ENCODE data around the gene RPIA.

DNA sequence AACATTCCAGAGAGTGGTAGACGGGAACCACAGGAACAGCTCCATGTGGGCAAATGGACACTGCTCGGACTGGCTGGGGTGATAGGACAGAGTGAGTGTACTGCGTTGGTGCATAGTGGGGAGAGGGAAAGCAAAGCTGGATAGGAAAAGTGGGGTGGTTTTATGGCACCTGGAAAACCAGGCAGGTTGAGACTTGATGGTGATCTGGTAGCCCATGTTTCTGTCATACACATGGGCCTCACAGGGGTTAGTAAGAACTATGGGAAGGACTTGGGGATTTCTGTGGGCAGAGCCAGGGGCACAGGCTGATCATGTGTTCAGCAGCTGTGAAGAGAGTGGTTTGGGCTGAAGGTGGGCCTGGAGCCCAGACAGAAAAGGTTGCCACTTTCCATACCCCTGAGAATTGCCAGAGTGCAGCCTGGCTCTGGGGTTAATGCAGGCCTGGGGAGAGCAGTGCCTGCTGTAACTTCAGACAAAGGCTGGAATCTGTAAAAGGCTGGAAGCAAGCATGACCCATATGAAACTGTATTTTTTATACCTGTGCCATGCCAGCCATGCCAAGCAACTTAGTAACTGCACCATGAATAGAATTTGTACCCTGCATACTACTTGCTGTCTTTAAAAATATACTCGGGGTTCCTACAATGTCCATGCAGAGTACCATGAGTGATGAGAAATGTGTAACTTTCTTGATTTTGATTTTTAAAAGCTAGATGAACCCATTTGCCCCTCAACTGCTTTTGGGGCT lies 41.9 kb downstream of the RPIA start:
- TF ChIP-seq EP300 (IDR thresholded peaks at IDR 0.05; ENCODE audit: low read depth in 2 of 2, low read length in 2 of 2) (no peak), EP300 (CRISPR knock-in tag; IDR thresholded peaks at IDR 0.05; ENCODE audit: borderline replicate concordance) (no peak), TCF7L2 (IDR thresholded peaks at IDR 0.05; ENCODE audit: low read depth, low read length) (no peak), HNF4A (CRISPR knock-in tag; IDR thresholded peaks at IDR 0.05) (no peak), EZH2 (conservative IDR thresholded peaks at IDR 0.05; ENCODE audit: low read depth, low read length) (no peak), ZNF598 (CRISPR knock-in tag; IDR thresholded peaks at IDR 0.05; ENCODE audit: borderline replicate concordance) (no peak), SMAD3 (CRISPR knock-in tag; IDR thresholded peaks at IDR 0.05) (no peak)

Measured in HepG2 (cell line).